Endothelial cell of umbilical vein (primary cell): Measurements from ENCODE around the gene KIF5C. TPM values are rescaled to one million over a fixed set of nuclear protein-coding genes. Genes with fewer than 3 reads are reported as not detected.

Experiments
- BruUV-seq: library from RNA; stranded (reverse); fragments of 400-500 nt; replicated peaks from 2 replicates; lab custom pipeline; 2021; lab: Mats Ljungman, UMichigan
- CTCF ChIA-PET: fragments of 300-600, 350-600 bp; sonication (Branson Sonifier 250); formaldehyde crosslinking; loops from one replicate; lab custom pipeline; 2021; ENCODE audit warnings: antibody characterized with exemption, inconsistent platforms; lab: Charles Lee
- POLR2A ChIA-PET: fragments of 300-600, 350-600 bp; sonication (Branson Sonifier 250); formaldehyde crosslinking; loops from one replicate; lab custom pipeline; 2021; ENCODE audit warnings: antibody characterized with exemption, inconsistent platforms; lab: Charles Lee
- DNase-seq: peaks from one replicate; pipeline ENCODE4 v3.0.0-alpha.2; 2011; ENCODE audit warnings: low read depth, low spot score
- FAIRE-seq: peaks from 2 replicates; lab custom pipeline; 2011; peaks lifted over from hg19 to GRCh38; lab: Jason Lieb, UNC
- H2AFZ ChIP-seq: 2 replicates; pipeline ENCODE4 v1.6.0; 2012; ENCODE audit warnings: low read depth, low read length, control low read depth, inconsistent platforms
- H3K27ac ChIP-seq: 2 replicates; pipeline ENCODE4 v1.5.1; 2011; ENCODE audit warnings: low read depth, mild to moderate bottlenecking, control low read depth, low read length, moderate library complexity; ENCODE audit not compliant: insufficient read depth
- H3K27me3 ChIP-seq, 2 experiments: 2 replicates each; pipeline versions ENCODE4 v1.6.0 to v1.6.1; 2011; ENCODE audit warnings: low read length in 2 of 2, mixed read lengths in 1 of 2; ENCODE audit not compliant: control insufficient read depth in 2 of 2, insufficient read depth in 2 of 2
- H3K36me3 ChIP-seq, 2 experiments: 2 replicates in 1 of 2; 3 replicates in 1 of 2; pipeline ENCODE4 v1.5.1; 2011; ENCODE audit warnings: low read length in 2 of 2, mild to moderate bottlenecking in 1 of 2, moderate library complexity in 1 of 2; ENCODE audit not compliant: control insufficient read depth in 2 of 2, insufficient read depth in 2 of 2; ENCODE audit errors: extremely low read depth in 1 of 2
- H3K4me1 ChIP-seq: 3 replicates; pipeline ENCODE4 v1.5.1; 2011; ENCODE audit warnings: mild to moderate bottlenecking, low read length; ENCODE audit not compliant: control insufficient read depth, insufficient read depth; ENCODE audit errors: extremely low read depth
- H3K4me2 ChIP-seq: 2 replicates; pipeline ENCODE4 v1.6.1; 2011; ENCODE audit warnings: low read length, control low read depth, mixed read lengths; ENCODE audit not compliant: insufficient read depth
- H3K4me3 ChIP-seq, 3 experiments: fragments of 200-600 bp in 1 of 3; sonication (generic), shearing (Covaris generic) in 1 of 3; replicated peaks in 1 of 3; 2 replicates each; pipeline ENCODE4 v1.5.1; 2011 to 2016; ENCODE audit warnings: control low read depth in 3 of 3, low read length in 3 of 3, mild to moderate bottlenecking in 2 of 3, inconsistent platforms in 1 of 3, low read depth in 1 of 3, moderate library complexity in 1 of 3; ENCODE audit not compliant: insufficient read depth in 1 of 3
- H3K79me2 ChIP-seq: 2 replicates; pipeline ENCODE4 v1.6.0; 2012; ENCODE audit warnings: low read length, inconsistent platforms; ENCODE audit not compliant: control insufficient read depth, insufficient read depth
- H3K9ac ChIP-seq: replicated peaks from 2 replicates; pipeline ENCODE3; 2011; ENCODE audit warnings: low read length, control low read depth; ENCODE audit not compliant: insufficient read depth; ENCODE audit errors: extremely low read depth
- H3K9me1 ChIP-seq: replicated peaks from 3 replicates; pipeline ENCODE4 v1.6.0; 2011; ENCODE audit warnings: mild to moderate bottlenecking, low read length; ENCODE audit not compliant: control insufficient read depth, insufficient read depth; ENCODE audit errors: extremely low read depth
- H3K9me3 ChIP-seq: replicated peaks from 2 replicates; pipeline ENCODE4 v1.5.1; 2012; ENCODE audit warnings: low read length, inconsistent platforms; ENCODE audit not compliant: control insufficient read depth, insufficient read depth
- H4K20me1 ChIP-seq: replicated peaks from 2 replicates; pipeline ENCODE3; 2011; ENCODE audit warnings: mild to moderate bottlenecking, low read length; ENCODE audit not compliant: control insufficient read depth, insufficient read depth; ENCODE audit errors: extremely low read depth
- EZH2 ChIP-seq: IDR thresholded peaks from 2 replicates; pipeline ENCODE4 v1.6.1; 2012; ENCODE audit warnings: borderline replicate concordance, low read depth, mild to moderate bottlenecking, moderate library complexity, low read length, inconsistent platforms; ENCODE audit not compliant: severe bottlenecking
- FOS ChIP-seq: IDR thresholded peaks from 2 replicates; pipeline ENCODE4 v1.6.1; 2011; ENCODE audit warnings: mild to moderate bottlenecking, low read length, moderate library complexity, borderline replicate concordance; ENCODE audit not compliant: insufficient read depth
- GATA2 ChIP-seq: IDR thresholded peaks from 2 replicates; pipeline ENCODE4 v1.7.0; 2011; ENCODE audit warnings: low read depth, mild to moderate bottlenecking, moderate library complexity, mixed read lengths, low read length; ENCODE audit not compliant: insufficient read length, insufficient read depth
- JUN ChIP-seq: IDR thresholded peaks from 2 replicates; pipeline ENCODE4 v1.6.1; 2011; ENCODE audit warnings: borderline replicate concordance, low read depth; ENCODE audit not compliant: insufficient read length, insufficient read depth
- MAX ChIP-seq: IDR thresholded peaks from 2 replicates; pipeline ENCODE4 v1.6.1; 2011; ENCODE audit not compliant: insufficient read depth, insufficient read length
- MYC ChIP-seq: IDR thresholded peaks from one replicate; pipeline ENCODE4 v1.6.1; 2011; ENCODE audit warnings: mild to moderate bottlenecking, low read depth, low read length
- POLR2A ChIP-seq: IDR thresholded peaks from 2 replicates; pipeline ENCODE4 v1.6.1; 2012; ENCODE audit warnings: low read depth, mild to moderate bottlenecking, control low read depth, low read length
- POLR2AphosphoS5 ChIP-seq: IDR thresholded peaks from 2 replicates; pipeline ENCODE4 v1.6.1; 2012; ENCODE audit warnings: low read depth, mild to moderate bottlenecking, control low read depth, low read length, moderate library complexity; ENCODE audit not compliant: insufficient read depth
- dilution Hi-C: fragments of 300-500 bp; cut with MboI; formaldehyde crosslinking; loops from one replicate; pipeline ENCODE4 v1.15.0; 2019; ENCODE audit warnings: low sequenced_read_pairs; ENCODE audit not compliant: extremely low pct_ligation_motif_present
- intact Hi-C: fragments of 100-400 bp; cut with micrococcal nuclease; formaldehyde crosslinking; loops from one replicate; pipeline ENCODE4 v1.10.0; 2022
- polyA plus RNA-seq, 4 experiments: library from polyadenylated mRNA; depleted of rRNA in 3 of 4; stranded (reverse) in 3 of 4; unstranded in 1 of 4; fragments of >200 nt; gene quantifications; 2 replicates each; pipeline versions ENCODE4 v1.2.1 to v1.2.3, GENCODE V29; 2011 to 2012; ENCODE audit warnings: missing spikeins in 1 of 4
- total RNA-seq: library from RNA; stranded (reverse); gene quantifications from 2 replicates; pipeline ENCODE4 v1.2.3, GENCODE V29; 2021
- TF ChIP-seq, protein P1 (sequence below), 2 donors: IDR thresholded peaks; 1 replicate in 1 of 2; 2 replicates in 1 of 2; pipeline ENCODE4 v1.5.1; 2011; ENCODE audit warnings: low read length in 2 of 2, mild to moderate bottlenecking in 2 of 2, moderate library complexity in 2 of 2, control low read depth in 1 of 2, inconsistent platforms in 1 of 2, low read depth in 1 of 2; ENCODE audit not compliant: insufficient read depth in 1 of 2; ENCODE audit errors: extremely low read depth in 1 of 2

The KIF5C gene
- total and polyA plus RNA-seq, 2 donors (not counting 3 experiments of a cell fraction or from before 2014, with no cell fraction given): 0.01 to 0.55 TPM

- CTCF ChIA-PET: interaction anchor here (1.7 to 7.2 kb wide), 5 partner anchors 13 to 559 kb away, joined by 3 to 212 read pairs (median 58); no protein-coding TSS in a partner anchor
- no peak overlapping the region for H3K27ac ChIP-seq
- H3K36me3 ChIP-seq: no peaks in the 10 kb centered on the region
- POLR2A ChIA-PET: no interaction called here
- intact Hi-C loops (no loop called here), dilution Hi-C loops (no loop called here)
- TF ChIP-seq MAX (no peak), EZH2 (no peak), JUN (no peak), POLR2A (no peak), FOS (no peak), POLR2AphosphoS5 (no peak), MYC (no peak), GATA2 (no peak)
- TF ChIP-seq, protein P1, sequence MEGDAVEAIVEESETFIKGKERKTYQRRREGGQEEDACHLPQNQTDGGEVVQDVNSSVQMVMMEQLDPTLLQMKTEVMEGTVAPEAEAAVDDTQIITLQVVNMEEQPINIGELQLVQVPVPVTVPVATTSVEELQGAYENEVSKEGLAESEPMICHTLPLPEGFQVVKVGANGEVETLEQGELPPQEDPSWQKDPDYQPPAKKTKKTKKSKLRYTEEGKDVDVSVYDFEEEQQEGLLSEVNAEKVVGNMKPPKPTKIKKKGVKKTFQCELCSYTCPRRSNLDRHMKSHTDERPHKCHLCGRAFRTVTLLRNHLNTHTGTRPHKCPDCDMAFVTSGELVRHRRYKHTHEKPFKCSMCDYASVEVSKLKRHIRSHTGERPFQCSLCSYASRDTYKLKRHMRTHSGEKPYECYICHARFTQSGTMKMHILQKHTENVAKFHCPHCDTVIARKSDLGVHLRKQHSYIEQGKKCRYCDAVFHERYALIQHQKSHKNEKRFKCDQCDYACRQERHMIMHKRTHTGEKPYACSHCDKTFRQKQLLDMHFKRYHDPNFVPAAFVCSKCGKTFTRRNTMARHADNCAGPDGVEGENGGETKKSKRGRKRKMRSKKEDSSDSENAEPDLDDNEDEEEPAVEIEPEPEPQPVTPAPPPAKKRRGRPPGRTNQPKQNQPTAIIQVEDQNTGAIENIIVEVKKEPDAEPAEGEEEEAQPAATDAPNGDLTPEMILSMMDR (IDR thresholded peaks at IDR 0.05; ENCODE audit: extremely low read depth in 1 of 2, insufficient read depth in 1 of 2, low read depth in 1 of 2, low read length in 2 of 2): no peak
- no peak overlapping the region for H2AFZ ChIP-seq
- no peak overlapping the region for H3K4me3 ChIP-seq
- no peak overlapping the region for H3K9ac ChIP-seq
- no TSS peak for BruUV-seq
- no peaks in the 10 kb centered on the region for H3K4me1 ChIP-seq
- FAIRE-seq: no peak
- no peak overlapping the region for H3K4me2 ChIP-seq
- H4K20me1 ChIP-seq: no peaks in the 10 kb centered on the region
- no peak for DNase-seq
- no peaks in the 10 kb centered on the region for H3K9me3 ChIP-seq
- no peaks in the 10 kb centered on the region for H3K9me1 ChIP-seq
- no peaks in the 10 kb centered on the region for H3K79me2 ChIP-seq
- H3K27me3 ChIP-seq: peaks cover 2 to 3% of the 10 kb centered on the region in 2 experiments
Observed at GRCh38 chr2:149015501-149015900, 140.5 kb downstream of the KIF5C start.
